ENCODE data around the gene VWA3B.

VWA3B gene

DNA sequence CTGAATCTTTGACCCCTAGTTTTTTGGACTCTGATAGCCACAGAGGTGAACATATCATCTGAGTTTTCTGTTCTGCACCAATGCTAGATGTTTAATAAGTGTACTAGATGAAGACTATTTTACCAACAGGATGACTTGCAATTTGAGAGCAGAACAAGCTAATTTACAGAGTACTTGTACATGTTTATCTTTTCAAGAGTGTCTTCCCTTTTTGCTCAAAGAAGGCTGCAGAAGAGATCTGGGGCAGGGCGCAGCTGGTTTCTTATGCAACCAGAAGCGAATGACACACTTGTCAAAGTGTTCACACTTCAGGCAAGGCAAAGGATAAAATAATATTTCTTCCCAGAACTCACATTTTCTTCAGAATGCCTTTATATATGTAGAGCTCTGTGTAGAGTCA lies 86.0 kb downstream of the VWA3B start:
- DNase-seq (ENCODE audit: low spot score): no peak

- DNase-seq (ENCODE audit: low spot score): no peak
These were observed 88.8 kb downstream of the VWA3B start for GRCh38 chr2:98175811-98176210.

DNA sequence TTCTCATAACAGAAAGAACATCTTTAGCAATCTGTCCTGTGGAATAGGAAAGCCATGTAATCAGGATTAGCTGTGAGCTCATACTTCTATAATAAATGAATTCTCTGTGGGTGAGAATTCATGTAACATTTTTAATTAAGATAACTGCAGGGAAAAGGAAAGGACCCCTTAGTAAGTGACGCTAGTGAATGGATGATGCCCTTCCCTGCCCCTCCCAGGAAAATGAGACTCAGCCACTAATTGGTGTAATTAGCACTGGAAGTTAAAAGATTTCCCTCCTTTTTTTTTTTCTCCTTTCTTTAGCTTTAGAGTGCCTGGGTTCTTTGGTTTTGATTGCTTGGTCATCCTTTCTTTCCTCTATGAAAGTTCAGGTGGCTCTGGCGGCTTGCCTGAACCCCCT lies 90.3 kb downstream of the VWA3B start:
- DNase-seq (ENCODE audit: low spot score): no peak

DNA sequence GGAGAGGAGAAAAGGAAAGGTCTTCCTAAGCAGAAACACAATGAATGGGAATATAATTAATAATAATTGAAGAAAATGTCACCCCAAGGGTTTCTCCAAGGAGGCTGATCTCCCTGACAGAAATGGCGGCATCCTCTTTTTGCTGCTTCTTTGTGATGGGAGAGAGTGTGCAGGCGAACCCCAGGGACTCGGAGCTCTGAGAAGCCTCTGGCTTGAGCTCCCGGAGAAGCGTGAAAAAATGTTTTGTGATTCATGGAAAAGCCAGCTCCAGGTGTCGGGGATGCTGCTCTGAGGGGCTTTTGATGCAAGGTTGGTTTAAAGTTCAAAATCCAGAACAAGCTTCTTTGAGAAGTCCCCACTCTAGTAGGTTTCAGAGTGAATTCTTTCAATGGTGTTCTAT lies 91.0 kb downstream of the VWA3B start:
- no peak for DNase-seq (ENCODE audit: low spot score)

- DNase-seq (ENCODE audit: low spot score): no peak
These were observed 93.5 kb downstream of the VWA3B start for GRCh38 chr2:98180456-98180855.

DNA sequence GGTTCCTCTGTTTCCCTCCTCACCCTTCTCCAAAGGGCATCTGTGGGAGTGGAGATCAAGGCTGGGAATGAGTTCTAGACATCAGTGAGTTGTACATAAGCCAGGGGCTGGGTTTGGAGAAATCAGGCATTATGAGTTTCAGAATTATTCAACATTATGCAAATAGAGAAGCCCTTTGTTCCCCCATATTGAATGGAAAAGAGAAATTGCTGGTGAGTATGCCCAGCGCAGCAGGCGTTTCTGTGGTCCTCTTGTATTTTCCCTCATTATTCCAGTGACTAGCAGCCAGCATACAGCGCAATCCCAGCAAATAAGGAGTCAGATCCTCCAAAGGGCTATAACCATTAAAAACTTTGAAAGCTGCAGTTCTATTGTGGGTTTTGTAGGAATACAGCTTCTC lies 94.4 kb downstream of the VWA3B start:
- no peak for DNase-seq (ENCODE audit: low spot score)

DNA sequence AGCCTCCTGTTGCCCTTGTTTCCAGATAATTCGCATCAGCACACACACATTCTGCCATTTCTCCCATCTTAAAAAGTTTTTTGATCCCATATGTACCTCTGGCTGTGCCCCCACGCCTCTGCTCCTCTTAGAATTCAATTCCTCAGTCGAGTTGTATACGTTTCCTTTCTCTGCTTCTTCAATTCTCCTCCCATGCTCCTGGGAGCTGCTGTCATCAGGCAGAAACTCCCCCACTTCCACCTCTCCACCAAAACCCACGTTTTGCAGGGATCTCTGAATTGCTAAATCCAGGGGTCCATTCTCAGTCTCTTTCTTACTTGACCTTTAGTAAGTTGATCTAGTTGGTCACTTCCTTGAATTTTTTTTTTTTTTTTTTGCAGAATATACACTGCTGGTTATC lies 98.8 kb downstream of the VWA3B start:
- DNase-seq (ENCODE audit: low spot score): no peak

DNA sequence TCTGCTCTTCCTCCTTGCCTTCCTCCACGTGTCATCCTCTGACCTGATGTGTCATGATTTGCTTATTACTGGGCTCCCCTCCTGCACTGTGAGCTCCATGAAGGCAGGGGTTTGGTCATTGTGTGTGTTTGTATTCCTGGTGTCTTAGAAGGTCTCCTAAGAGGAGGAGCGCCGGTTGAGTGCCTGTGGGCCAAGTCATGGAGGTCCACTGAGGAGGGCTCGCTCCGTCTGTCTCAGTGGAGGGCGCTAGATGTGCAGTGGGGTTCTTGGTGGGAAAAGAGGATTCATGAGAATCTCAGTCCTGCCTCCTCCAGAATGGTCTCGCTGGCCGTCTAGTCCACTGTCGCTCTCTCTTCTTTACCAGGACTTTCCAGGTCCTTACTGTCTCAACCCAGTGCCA lies 100.2 kb downstream of the VWA3B start:
- no peak for DNase-seq (ENCODE audit: low spot score)

DNA sequence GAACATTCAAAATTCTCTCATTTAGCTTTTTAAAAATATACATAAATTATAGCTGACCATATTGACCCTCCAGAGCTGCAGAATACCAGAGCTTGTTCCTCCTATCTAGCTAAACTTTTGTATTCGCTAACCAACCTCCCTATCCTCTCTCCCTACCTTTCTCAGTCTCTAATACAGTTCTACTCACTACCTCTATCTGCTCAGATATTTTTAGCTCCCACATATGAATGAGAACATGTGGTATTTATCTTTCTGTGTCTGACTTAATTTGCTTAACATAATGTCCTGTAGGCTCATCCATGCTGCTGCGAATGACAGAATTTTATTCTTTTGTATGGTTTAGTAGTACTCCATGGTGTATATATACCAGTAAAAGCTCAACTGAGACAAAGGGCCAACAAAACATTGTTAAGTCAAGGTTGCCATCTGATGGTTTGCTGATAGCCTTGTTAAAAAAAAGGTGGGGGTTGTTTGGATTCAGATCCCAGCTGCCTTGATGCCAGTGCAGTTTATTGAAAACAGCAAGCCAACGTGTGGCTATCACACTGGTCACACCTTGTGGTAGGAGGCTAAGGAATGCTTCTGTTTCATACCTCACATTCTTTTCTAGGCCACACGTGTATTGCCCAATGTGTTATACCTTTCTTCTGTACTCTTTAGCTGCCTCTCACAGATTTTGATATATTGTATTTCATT lies 101.5 kb downstream of the VWA3B start:
- no peak for DNase-seq (ENCODE audit: low spot score)

DNA sequence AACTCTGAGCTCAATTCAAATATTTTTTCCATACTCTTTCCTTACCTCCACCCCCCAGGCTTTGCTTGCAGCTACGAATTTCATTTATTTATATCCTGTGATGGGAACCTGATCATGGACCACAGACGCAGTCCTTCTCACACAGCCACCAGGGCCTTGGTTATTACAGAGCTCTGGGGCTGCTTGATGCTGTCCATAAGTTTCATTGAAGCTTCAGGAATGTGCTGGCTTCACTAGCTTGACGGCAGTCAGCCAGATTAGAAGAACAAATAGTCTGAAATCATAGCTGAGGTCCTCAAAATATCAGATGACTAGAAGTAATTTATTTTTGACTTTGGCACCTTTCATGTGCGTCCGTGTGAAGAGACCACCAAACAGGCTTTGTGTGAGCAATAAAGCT lies 104.9 kb downstream of the VWA3B start:
- DNase-seq (ENCODE audit: low spot score): no peak

- no peak for DNase-seq (ENCODE audit: low spot score)
These were observed 114.6 kb downstream of the VWA3B start for GRCh38 chr2:98201576-98201975.

DNA sequence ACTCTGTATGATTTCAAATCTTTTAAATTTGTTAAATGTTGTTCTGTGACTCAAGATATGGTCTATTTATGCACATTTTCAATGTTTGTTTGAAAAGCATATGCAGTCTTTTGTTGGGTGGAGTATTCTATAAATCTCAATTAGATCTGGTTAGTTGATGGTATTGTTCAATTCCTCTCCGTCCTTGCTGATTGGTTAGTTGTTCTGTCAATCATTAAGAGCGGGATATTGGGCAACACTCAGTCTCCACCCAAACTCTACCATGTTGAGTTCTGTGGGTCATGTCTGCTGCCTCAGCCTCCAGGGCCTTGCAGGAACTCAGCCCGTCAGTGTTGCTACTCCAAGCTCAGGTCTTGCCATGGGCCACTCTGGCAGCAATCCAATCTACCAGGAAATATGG lies 118.9 kb downstream of the VWA3B start:
- no peak for DNase-seq (ENCODE audit: low spot score)

DNA sequence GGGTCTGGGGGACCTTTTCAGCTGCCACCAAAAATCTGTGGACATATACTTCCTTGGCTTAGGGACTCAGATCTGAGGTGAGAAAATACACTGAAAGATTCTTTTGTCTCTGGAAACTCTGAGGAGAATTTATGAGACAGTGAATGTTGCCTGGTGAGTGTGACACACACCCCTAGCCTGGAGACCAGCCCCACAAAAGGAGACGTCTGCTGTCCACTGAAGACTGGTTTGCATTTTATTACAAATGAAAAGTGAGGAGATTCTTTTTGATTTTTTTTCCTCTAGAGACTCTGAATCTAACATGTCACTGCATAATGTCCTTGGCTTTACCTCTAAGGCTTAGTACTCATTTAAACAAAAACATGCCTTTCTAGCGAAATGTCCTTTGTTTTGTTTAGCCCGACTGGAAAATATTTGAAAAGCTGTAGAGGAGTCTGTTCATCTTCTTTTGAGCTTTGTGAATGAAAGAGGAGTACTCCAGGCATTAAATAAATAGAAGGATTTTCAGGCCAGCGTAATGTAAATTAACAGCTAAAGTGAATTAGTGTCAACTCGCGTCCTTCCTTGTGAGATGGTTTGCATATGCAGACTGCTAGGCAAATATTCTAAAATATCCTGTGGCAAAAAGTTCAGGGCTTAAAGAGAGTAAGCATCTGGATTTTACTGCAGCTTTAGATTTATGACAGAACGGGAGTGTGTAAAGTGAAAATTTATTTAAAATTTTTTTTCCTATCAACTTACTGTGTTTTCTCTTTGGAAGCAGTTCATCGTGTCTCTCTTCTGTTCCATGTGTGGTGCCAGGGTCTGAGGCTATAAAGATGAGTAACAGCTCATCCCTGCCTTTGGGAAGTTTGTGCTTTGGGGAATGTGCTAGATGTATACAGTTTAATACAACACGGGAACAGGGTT lies 125.4 kb downstream of the VWA3B start:
- no peak for DNase-seq (ENCODE audit: low spot score)

- no peak for DNase-seq (ENCODE audit: low spot score)
These were observed 129.6 kb downstream of the VWA3B start for GRCh38 chr2:98216616-98217015.

- no peak for DNase-seq (ENCODE audit: low spot score)
These were observed 132.2 kb downstream of the VWA3B start for GRCh38 chr2:98219152-98219551.

GRCh38 chr2:98233941-98234340 lies 147.0 kb downstream of the VWA3B start:
- DNase-seq (ENCODE audit: low spot score): no peak

DNA sequence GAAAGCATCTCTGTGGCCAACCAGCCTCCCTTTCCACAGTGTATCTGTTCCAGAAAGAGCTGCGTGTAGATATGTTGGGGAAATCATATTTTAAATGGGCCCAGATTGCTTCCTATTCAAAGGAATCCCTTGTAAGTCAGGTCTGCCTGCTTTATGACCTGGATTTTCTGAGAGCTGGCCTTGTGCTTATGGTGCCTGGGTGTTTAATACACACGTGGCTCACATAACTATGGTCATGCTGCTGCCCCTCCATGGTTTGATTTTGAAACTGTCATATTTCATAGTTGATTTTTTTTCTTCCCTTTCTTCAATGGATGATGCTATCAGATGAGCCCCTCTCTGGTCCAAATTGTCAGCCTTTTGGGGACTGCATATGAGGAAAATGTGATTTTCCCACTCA lies 147.8 kb downstream of the VWA3B start:
- no peak for DNase-seq (ENCODE audit: low spot score)

DNA sequence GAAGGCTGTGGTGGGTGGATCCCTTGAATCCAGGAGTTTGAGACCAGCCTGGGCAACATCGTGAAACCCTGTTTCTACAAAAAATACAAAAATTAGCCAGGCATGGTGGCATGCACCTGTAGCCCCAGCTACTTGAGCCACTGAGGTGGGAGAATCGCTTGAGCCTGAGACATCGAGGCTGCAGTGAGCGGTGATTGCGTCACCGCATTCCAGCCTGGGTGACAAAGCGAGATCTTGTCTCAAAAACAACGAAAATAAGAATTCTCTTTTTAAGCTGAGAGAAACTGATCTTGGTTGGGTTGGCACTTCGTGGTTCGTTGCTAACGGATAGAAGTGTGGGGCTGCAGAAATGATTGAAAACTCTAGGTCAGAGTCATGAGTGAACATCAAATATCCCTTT lies 150.0 kb downstream of the VWA3B start:
- no peak for DNase-seq (ENCODE audit: low spot score)

DNA sequence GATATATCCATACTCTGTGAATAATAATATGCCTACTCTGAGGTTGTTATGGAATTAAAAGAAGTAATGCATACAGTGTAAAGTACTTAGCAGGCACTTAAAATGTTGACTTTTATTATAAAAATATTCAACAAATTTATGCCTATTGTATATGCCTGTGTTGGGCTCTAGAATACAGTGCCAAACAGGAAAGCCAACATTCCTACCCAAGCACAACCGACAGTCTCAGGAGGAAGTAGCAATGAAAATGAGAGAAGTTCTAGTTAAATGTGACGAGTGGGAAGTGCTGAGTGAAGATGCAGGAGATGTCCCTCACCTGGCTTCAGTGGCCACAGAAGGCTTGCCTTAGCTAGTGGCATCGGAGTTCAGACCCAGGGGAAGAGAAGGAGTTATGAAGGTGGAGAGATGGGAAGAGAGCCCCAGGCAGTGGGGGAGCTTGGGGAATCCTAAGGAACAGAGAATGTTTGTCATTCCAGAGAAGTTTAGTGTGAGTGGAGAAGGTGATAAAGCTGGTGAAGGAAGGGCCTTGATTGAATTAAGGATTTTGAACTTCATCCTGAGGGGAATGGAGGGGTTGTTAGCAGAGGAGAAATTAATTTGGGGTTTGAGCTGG lies 153.9 kb downstream of the VWA3B start:
- DNase-seq (ENCODE audit: low spot score): no peak

- DNase-seq (ENCODE audit: low spot score): no peak
These were observed 154.6 kb downstream of the VWA3B start for GRCh38 chr2:98241592-98241991.

GRCh38 chr2:98242003-98242402 lies 155.0 kb downstream of the VWA3B start:
- DNase-seq (ENCODE audit: low spot score): no peak

DNA sequence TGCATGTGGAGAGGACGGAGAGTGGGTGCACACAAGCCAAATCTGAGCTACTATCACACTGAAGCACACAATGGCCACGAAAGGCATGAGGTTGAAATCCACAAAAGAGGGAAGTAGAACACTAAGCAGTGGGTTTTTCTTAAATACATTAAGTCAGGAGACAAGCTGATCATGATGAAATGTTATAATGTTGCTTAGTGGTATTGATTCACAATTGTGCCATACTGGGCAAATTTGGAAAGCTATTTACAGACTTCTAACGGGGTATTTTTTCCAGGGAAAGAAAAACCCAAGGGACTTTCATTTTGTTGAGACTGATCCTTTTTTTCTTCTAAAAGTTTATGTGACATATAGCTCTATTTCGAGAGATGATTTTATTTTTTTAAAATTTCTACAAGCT lies 158.5 kb downstream of the VWA3B start:
- DNase-seq (ENCODE audit: low spot score): no peak

- DNase-seq (ENCODE audit: low spot score): no peak
These were observed 160.4 kb downstream of the VWA3B start for GRCh38 chr2:98247383-98247782.

Measured in left forelimb (tissue), 1 donor.